DND-41 (cell line): ENCODE data around the gene ITGB5.

Source experiments
- ATAC-seq: fragments of 200-7000 bp; cut with Tn5 transposase; 3 replicates; pipeline ENCODE4 v1.9.1; 2021; ENCODE audit warnings: low read depth; ENCODE audit not compliant: insufficient read depth
- DNase-seq: peaks from one replicate; pipeline ENCODE4 v3.0.0-alpha.2; 2020
- H2AFZ ChIP-seq: 2 replicates; pipeline ENCODE4 v1.6.0; 2012; ENCODE audit warnings: low read depth, low read length
- H3K27ac ChIP-seq: 2 replicates; pipeline ENCODE4 v1.5.1; 2012; ENCODE audit warnings: low read length, inconsistent platforms
- H3K27me3 ChIP-seq: fragments of 200-600 bp; sonication (generic); 2 replicates; pipeline ENCODE4 v1.6.0; 2012; ENCODE audit warnings: low read length, mild to moderate bottlenecking, inconsistent platforms; ENCODE audit not compliant: insufficient read depth, poor library complexity
- H3K36me3 ChIP-seq: 2 replicates; pipeline ENCODE4 v1.5.1; 2012; ENCODE audit warnings: low read length, inconsistent platforms; ENCODE audit not compliant: insufficient read depth
- H3K4me1 ChIP-seq: 2 replicates; pipeline ENCODE4 v1.5.1; 2012; ENCODE audit warnings: mild to moderate bottlenecking, low read length; ENCODE audit not compliant: insufficient read depth
- H3K4me2 ChIP-seq: 2 replicates; pipeline ENCODE4 v1.6.0; 2012; ENCODE audit warnings: mild to moderate bottlenecking, moderate library complexity, low read length, inconsistent platforms; ENCODE audit not compliant: insufficient read depth
- H3K4me3 ChIP-seq, 2 experiments: fragments of 200-600 bp in 1 of 2; shearing (Covaris generic) in 1 of 2; 2 replicates each; pipeline ENCODE4 v1.5.1; 2012 to 2016; ENCODE audit warnings: inconsistent platforms in 2 of 2, low read length in 2 of 2, mild to moderate bottlenecking in 2 of 2, low read depth in 1 of 2, moderate library complexity in 1 of 2
- H3K79me2 ChIP-seq: 2 replicates; pipeline ENCODE4 v1.6.0; 2012; ENCODE audit warnings: low read length, inconsistent platforms; ENCODE audit not compliant: insufficient read depth
- H3K9ac ChIP-seq: 2 replicates; pipeline ENCODE4 v1.6.0; 2012; ENCODE audit warnings: low read depth, mild to moderate bottlenecking, inconsistent platforms, low read length, moderate library complexity
- H3K9me3 ChIP-seq: 2 replicates; pipeline ENCODE4 v1.5.1; 2012; ENCODE audit warnings: low read length, moderate library complexity, mild to moderate bottlenecking, inconsistent platforms; ENCODE audit not compliant: insufficient read depth, severe bottlenecking
- H4K20me1 ChIP-seq: 2 replicates; pipeline ENCODE4 v1.6.0; 2012; ENCODE audit warnings: low read length; ENCODE audit not compliant: insufficient read depth
- EZH2 ChIP-seq: IDR thresholded peaks from 3 replicates; pipeline ENCODE4 v1.6.1; 2012; ENCODE audit warnings: borderline replicate concordance, low read depth, mild to moderate bottlenecking, moderate library complexity, low read length, inconsistent platforms; ENCODE audit not compliant: severe bottlenecking
- TF ChIP-seq, protein P1 (sequence below): IDR thresholded peaks from 2 replicates; pipeline ENCODE4 v1.5.1; 2012; ENCODE audit warnings: borderline replicate concordance, low read length, moderate library complexity, mild to moderate bottlenecking; ENCODE audit not compliant: poor library complexity, severe bottlenecking; ENCODE audit errors: extremely low read depth

Gene ITGB5

DNA sequence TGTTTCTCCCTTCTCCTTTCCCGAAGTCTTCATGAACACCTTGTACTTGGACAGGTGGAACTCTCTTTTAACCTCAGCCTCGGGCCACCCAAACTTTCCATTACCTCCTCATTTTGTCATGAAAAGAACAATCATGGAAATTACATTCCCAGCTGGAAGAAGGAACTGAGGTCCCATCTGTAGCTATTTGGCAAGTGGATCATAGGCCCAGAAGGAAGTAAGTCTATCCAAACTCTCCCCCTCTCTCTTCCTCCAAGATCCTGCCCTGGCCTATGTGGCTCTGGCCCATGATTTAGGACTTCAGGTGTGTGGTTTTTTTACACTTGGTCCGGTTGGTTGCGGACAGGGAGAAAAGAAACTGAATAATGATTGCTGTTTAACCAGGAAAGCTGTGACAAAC, 44.1 kb downstream of the ITGB5 start:
- Histone ChIP-seq H3K4me3 (no peak overlapping the region), H3K9ac (no peak overlapping the region), H3K4me1 (no peaks in the 10 kb centered on the region), H3K79me2 (no peaks in the 10 kb centered on the region), H3K36me3 (no peaks in the 10 kb centered on the region), H4K20me1 (no peaks in the 10 kb centered on the region), H3K9me3 (no peaks in the 10 kb centered on the region), H3K27me3 (no peaks in the 10 kb centered on the region), H3K27ac (no peak overlapping the region), H2AFZ (no peak overlapping the region), H3K4me2 (no peak overlapping the region)
- TF ChIP-seq EZH2, result no peak
- TF ChIP-seq, protein P1, sequence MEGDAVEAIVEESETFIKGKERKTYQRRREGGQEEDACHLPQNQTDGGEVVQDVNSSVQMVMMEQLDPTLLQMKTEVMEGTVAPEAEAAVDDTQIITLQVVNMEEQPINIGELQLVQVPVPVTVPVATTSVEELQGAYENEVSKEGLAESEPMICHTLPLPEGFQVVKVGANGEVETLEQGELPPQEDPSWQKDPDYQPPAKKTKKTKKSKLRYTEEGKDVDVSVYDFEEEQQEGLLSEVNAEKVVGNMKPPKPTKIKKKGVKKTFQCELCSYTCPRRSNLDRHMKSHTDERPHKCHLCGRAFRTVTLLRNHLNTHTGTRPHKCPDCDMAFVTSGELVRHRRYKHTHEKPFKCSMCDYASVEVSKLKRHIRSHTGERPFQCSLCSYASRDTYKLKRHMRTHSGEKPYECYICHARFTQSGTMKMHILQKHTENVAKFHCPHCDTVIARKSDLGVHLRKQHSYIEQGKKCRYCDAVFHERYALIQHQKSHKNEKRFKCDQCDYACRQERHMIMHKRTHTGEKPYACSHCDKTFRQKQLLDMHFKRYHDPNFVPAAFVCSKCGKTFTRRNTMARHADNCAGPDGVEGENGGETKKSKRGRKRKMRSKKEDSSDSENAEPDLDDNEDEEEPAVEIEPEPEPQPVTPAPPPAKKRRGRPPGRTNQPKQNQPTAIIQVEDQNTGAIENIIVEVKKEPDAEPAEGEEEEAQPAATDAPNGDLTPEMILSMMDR, result no peak
- ATAC-seq, result no peak
- DNase-seq, result no peak

DNA sequence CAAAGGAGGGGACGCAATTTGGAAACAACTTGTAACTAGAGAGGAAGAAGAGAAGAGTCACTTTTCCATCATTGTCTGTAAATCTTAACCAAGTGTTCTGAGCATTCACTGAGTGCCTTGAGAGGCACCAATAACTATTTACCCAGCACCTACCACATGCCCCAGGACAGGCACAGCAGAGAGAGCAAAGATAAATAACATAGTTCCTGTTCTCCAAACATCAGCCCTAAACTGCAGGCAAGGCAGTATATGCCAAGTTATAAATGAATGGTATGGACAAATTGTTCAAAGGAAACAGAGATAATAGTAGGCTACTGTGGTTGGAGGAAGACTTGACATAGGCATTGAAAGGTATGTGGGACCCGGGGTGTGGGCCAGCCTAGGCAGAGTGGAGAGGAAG, 45.6 kb downstream of the ITGB5 start:
- Histone ChIP-seq H3K79me2 (no peaks in the 10 kb centered on the region), H3K4me3 (no peak overlapping the region), H3K4me1 (peaks cover under 1% of the 10 kb centered on the region; the same call in 1 of the 2 replicates), H3K36me3 (no peaks in the 10 kb centered on the region), H2AFZ (no peak overlapping the region), H3K4me2 (no peak overlapping the region), H3K9me3 (no peaks in the 10 kb centered on the region), H3K27me3 (no peaks in the 10 kb centered on the region), H3K9ac (no peak overlapping the region), H3K27ac (no peak overlapping the region), H4K20me1 (no peaks in the 10 kb centered on the region)
- TF ChIP-seq, protein P1, result no peak
- TF ChIP-seq EZH2, result no peak
- ATAC-seq, result no peak
- DNase-seq, result no peak

GRCh38 chr3:124840331-124840730, 46.8 kb downstream of the ITGB5 start:
- Histone ChIP-seq H3K79me2 (no peaks in the 10 kb centered on the region), H3K9ac (no peak overlapping the region), H4K20me1 (no peaks in the 10 kb centered on the region), H3K36me3 (no peaks in the 10 kb centered on the region), H3K27ac (no peak overlapping the region), H3K4me2 (no peak overlapping the region), H3K4me1 (peaks cover 13% of the 10 kb centered on the region), H3K4me3 (no peak overlapping the region), H3K9me3 (no peaks in the 10 kb centered on the region), H2AFZ (no peak overlapping the region), H3K27me3 (no peaks in the 10 kb centered on the region)
- DNase-seq, result no peak
- ATAC-seq, result no peak
- TF ChIP-seq, protein P1, result no peak
- no peak for TF ChIP-seq EZH2

DNA sequence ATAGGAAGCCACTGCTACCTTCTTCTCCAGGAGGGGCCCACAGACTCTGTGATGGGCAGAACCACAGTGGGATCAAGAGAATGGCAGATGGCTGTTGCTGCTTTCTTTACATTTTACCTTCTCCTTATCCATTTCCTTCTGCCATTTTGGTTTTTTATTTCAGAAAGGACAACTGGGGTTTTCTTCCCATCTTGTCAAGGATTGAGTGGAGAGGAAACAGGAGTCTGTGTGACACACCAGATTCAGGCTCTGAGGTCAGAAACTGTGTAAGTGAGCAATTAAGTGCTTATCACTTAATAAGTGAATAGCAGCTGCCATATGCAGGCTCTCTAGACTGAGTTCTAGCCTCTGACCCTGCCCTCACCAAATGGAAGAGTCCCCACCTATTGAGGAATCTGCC, 47.3 kb downstream of the ITGB5 start:
- no peaks in the 10 kb centered on the region for H3K9me3 ChIP-seq
- H4K20me1 ChIP-seq, result no peaks in the 10 kb centered on the region
- DNase-seq (no peak), ATAC-seq (no peak)
- H3K79me2 ChIP-seq, result no peaks in the 10 kb centered on the region
- H3K27ac ChIP-seq, result no peak overlapping the region
- no peaks in the 10 kb centered on the region for H3K36me3 ChIP-seq
- no peak overlapping the region for H3K4me3 ChIP-seq
- H3K27me3 ChIP-seq, result no peaks in the 10 kb centered on the region
- no peak overlapping the region for H3K9ac ChIP-seq
- no peak overlapping the region for H3K4me2 ChIP-seq
- TF ChIP-seq, protein P1, result no peak
- no peak for TF ChIP-seq EZH2
- H2AFZ ChIP-seq, result no peak overlapping the region
- H3K4me1 ChIP-seq, result peaks cover 17% of the 10 kb centered on the region
